CD4-positive, CD25-positive, alpha-beta regulatory T cell (primary cell): ENCODE results near the gene EPB41. TPM values are rescaled to one million over a fixed set of nuclear protein-coding genes. Genes with fewer than 3 reads are reported as not detected.
"Not testable (repeated sequence)": the region's sequence is repeated elsewhere in the genome, so short reads cannot be mapped to it uniquely, and the experiment has no call there.

Experiments
- ATAC-seq, 2 donors: fragments of 150-1000 bp; cut with Tn5 transposase; one replicate each; pipeline ENCODE4 v1.10.0; 2021; ENCODE audit warnings: low read depth in 2 of 2, moderate number of reproducible peaks in 2 of 2, moderate library complexity in 1 of 2
- DNase-seq, 3 donors: peaks; one replicate each; pipeline versions ENCODE4 v3.0.0 to v3.0.0-alpha.2; 2012 to 2022; ENCODE audit warnings: mixed read lengths in 1 of 3
- H3K27ac ChIP-seq: one replicate; pipeline ENCODE4 v1.7.0; 2013; ENCODE audit warnings: mild to moderate bottlenecking, low read length; ENCODE audit not compliant: insufficient read depth, poor library complexity, severe bottlenecking
- H3K27me3 ChIP-seq: one replicate; pipeline ENCODE4 v1.7.0; 2013; ENCODE audit warnings: low read length; ENCODE audit not compliant: control insufficient read depth, insufficient read depth
- H3K36me3 ChIP-seq: one replicate; pipeline ENCODE4 v1.7.0; 2013; ENCODE audit warnings: mild to moderate bottlenecking, low read length, moderate library complexity; ENCODE audit not compliant: control insufficient read depth, insufficient read depth
- H3K4me1 ChIP-seq: 2 replicates; pipeline ENCODE4 v1.7.0; 2013; ENCODE audit warnings: mild to moderate bottlenecking, low read length; ENCODE audit not compliant: insufficient read depth, control insufficient read depth, poor library complexity, severe bottlenecking
- H3K4me3 ChIP-seq: one replicate; pipeline ENCODE4 v1.7.0; 2013; ENCODE audit warnings: low read depth, mild to moderate bottlenecking, low read length, moderate library complexity
- H3K9me3 ChIP-seq, 2 experiments: 1 replicate in 1 of 2; 2 replicates in 1 of 2; pipeline ENCODE4 v1.7.0; 2013; ENCODE audit warnings: low read length in 2 of 2, mild to moderate bottlenecking in 1 of 2, moderate library complexity in 1 of 2; ENCODE audit not compliant: control insufficient read depth in 2 of 2
- H3K27ac Mint-ChIP-seq, 3 donors: one replicate each; pipeline ENCODE4 v1.8.0; 2020 to 2022; ENCODE audit warnings: mild to moderate bottlenecking in 3 of 3, mixed read lengths in 3 of 3, moderate library complexity in 2 of 3
- H3K27me3 Mint-ChIP-seq: one replicate; pipeline ENCODE4 v1.8.0; 2022; ENCODE audit warnings: mild to moderate bottlenecking, mixed read lengths
- H3K36me3 Mint-ChIP-seq: one replicate; pipeline ENCODE4 v1.8.0; 2020; ENCODE audit warnings: mixed read lengths
- H3K4me1 Mint-ChIP-seq, 4 donors: one replicate each; pipeline ENCODE4 v1.8.0; 2020 to 2022; ENCODE audit warnings: mixed read lengths in 4 of 4, mild to moderate bottlenecking in 1 of 4
- H3K4me3 Mint-ChIP-seq, 4 donors: one replicate each; pipeline ENCODE4 v1.8.0; 2020 to 2022; ENCODE audit warnings: mild to moderate bottlenecking in 4 of 4, mixed read lengths in 4 of 4, moderate library complexity in 3 of 4
- H3K9me3 Mint-ChIP-seq, 7 donors: one replicate each; pipeline ENCODE4 v1.8.0; 2020 to 2022; ENCODE audit warnings: mixed read lengths in 7 of 7, mild to moderate bottlenecking in 3 of 7, moderate library complexity in 2 of 7
- polyA plus RNA-seq, 4 donors: library from polyadenylated mRNA; unstranded; fragments of 300-500 nt; fragmentation: Illumina TruSeq; gene quantifications; one replicate each; pipeline ENCODE4 v1.2.3, GENCODE V29; 2021
- total RNA-seq: library from RNA; stranded (reverse); gene quantifications from one replicate; pipeline ENCODE4 v1.2.3, GENCODE V29; 2022

EPB41 gene
- total and polyA plus RNA-seq, 5 donors from 2014 or later, result 118 to 309 (median 161) TPM

GRCh38 chr1:29150346-29150745 is 236.0 kb downstream of the EPB41 start:
- not testable (repeated sequence) for H3K27ac Mint-ChIP-seq, H3K27ac ChIP-seq, DNase-seq, H3K27me3 Mint-ChIP-seq, ATAC-seq, H3K9me3 Mint-ChIP-seq, H3K4me3 ChIP-seq, H3K4me1 Mint-ChIP-seq, H3K4me3 Mint-ChIP-seq, H3K9me3 ChIP-seq, H3K27me3 ChIP-seq, H3K4me1 ChIP-seq
- H3K36me3 ChIP-seq, result peaks cover 89% of the 10 kb centered on the region
- peaks cover 71% of the 10 kb centered on the region for H3K36me3 Mint-ChIP-seq

- Mint-ChIP-seq H3K4me1 (peaks cover 0 to 9% (median 2%) of the 10 kb centered on the region in 4 donors), H3K27ac (no peak overlapping the region), H3K36me3 (peaks cover 66% of the 10 kb centered on the region), H3K4me3 (no peak overlapping the region), H3K27me3 (no peaks in the 10 kb centered on the region), H3K9me3 (no peaks in the 10 kb centered on the region)
- Histone ChIP-seq H3K27ac (no peak overlapping the region), H3K4me1 (no peaks in the 10 kb centered on the region), H3K27me3 (no peaks in the 10 kb centered on the region), H3K4me3 (no peak overlapping the region), H3K9me3 (no peaks in the 10 kb centered on the region), H3K36me3 (peaks cover 97% of the 10 kb centered on the region)
- ATAC-seq (no peak), DNase-seq (no peak)
Observed at GRCh38 chr1:29152046-29152805, 237.9 kb downstream of the EPB41 start.

- Histone ChIP-seq H3K27me3 (no peaks in the 10 kb centered on the region), H3K36me3 (peaks cover 87% of the 10 kb centered on the region), H3K27ac (no peak overlapping the region), H3K9me3 (no peaks in the 10 kb centered on the region), H3K4me1 (peaks cover 5% of the 10 kb centered on the region), H3K4me3 (no peak overlapping the region)
- no peaks in the 10 kb centered on the region for H3K27me3 Mint-ChIP-seq
- H3K27ac Mint-ChIP-seq, result no peak overlapping the region
- H3K9me3 Mint-ChIP-seq, result no peaks in the 10 kb centered on the region
- peaks cover 44% of the 10 kb centered on the region for H3K36me3 Mint-ChIP-seq
- H3K4me1 Mint-ChIP-seq, result peaks cover 8 to 16% (median 11%) of the 10 kb centered on the region in 4 donors
- no peak overlapping the region for H3K4me3 Mint-ChIP-seq
- ATAC-seq (no peak), DNase-seq (no peak)
Observed at GRCh38 chr1:29156543-29157268, 242.3 kb downstream of the EPB41 start.

GRCh38 chr1:29157269-29157601 is 242.9 kb downstream of the EPB41 start:
- Mint-ChIP-seq H3K4me1 (peaks cover 8 to 21% (median 14%) of the 10 kb centered on the region in 4 donors), H3K4me3 (no peak overlapping the region), H3K27ac (no peak overlapping the region), H3K36me3 (peaks cover 39% of the 10 kb centered on the region), H3K27me3 (no peaks in the 10 kb centered on the region), H3K9me3 (no peaks in the 10 kb centered on the region)
- Histone ChIP-seq H3K4me3 (no peak overlapping the region), H3K36me3 (peaks cover 82% of the 10 kb centered on the region), H3K4me1 (peaks cover 11% of the 10 kb centered on the region), H3K27ac (no peak overlapping the region), H3K27me3 (no peaks in the 10 kb centered on the region), H3K9me3 (no peaks in the 10 kb centered on the region)
- DNase-seq, result no peak
- ATAC-seq, result no peak

- Histone ChIP-seq H3K27ac (no peak overlapping the region), H3K9me3 (no peaks in the 10 kb centered on the region), H3K27me3 (no peaks in the 10 kb centered on the region), H3K4me3 (no peak overlapping the region), H3K4me1 (peaks cover 25% of the 10 kb centered on the region), H3K36me3 (peaks cover 76% of the 10 kb centered on the region)
- no peak for DNase-seq
- Mint-ChIP-seq H3K9me3 (no peaks in the 10 kb centered on the region), H3K27me3 (no peaks in the 10 kb centered on the region), H3K36me3 (peaks cover 33% of the 10 kb centered on the region), H3K27ac (no peak overlapping the region), H3K4me1 (peaks cover 21 to 39% (median 28%) of the 10 kb centered on the region in 4 donors), H3K4me3 (no peak overlapping the region)
- ATAC-seq, result no peak
Observed at GRCh38 chr1:29159773-29160172, 245.4 kb downstream of the EPB41 start.

- DNase-seq (peak in 1 of 3 donors; percentile 32), ATAC-seq (no peak)
- no peak overlapping the region for H3K4me3 Mint-ChIP-seq
- Histone ChIP-seq H3K27ac (no peak overlapping the region), H3K9me3 (no peaks in the 10 kb centered on the region), H3K36me3 (peaks cover 75% of the 10 kb centered on the region), H3K4me1 (peaks cover 25% of the 10 kb centered on the region), H3K4me3 (no peak overlapping the region), H3K27me3 (no peaks in the 10 kb centered on the region)
- no peaks in the 10 kb centered on the region for H3K9me3 Mint-ChIP-seq
- H3K27me3 Mint-ChIP-seq, result no peaks in the 10 kb centered on the region
- peaks cover 29% of the 10 kb centered on the region for H3K36me3 Mint-ChIP-seq
- H3K27ac Mint-ChIP-seq, result peak overlapping the region in 2 of 3 donors; percentile 36 to 54
- peaks cover 24 to 57% (median 34%) of the 10 kb centered on the region in 4 donors for H3K4me1 Mint-ChIP-seq
Observed at GRCh38 chr1:29162025-29162424, 247.7 kb downstream of the EPB41 start.

- no peak for DNase-seq
- ATAC-seq, result no peak
- H3K36me3 Mint-ChIP-seq, result peaks cover 28% of the 10 kb centered on the region
- Histone ChIP-seq H3K27me3 (no peaks in the 10 kb centered on the region), H3K4me3 (no peak overlapping the region), H3K36me3 (peaks cover 71% of the 10 kb centered on the region), H3K9me3 (no peaks in the 10 kb centered on the region), H3K4me1 (peaks cover 25% of the 10 kb centered on the region), H3K27ac (no peak overlapping the region)
- peaks cover 24 to 60% (median 35%) of the 10 kb centered on the region in 4 donors for H3K4me1 Mint-ChIP-seq
- H3K27me3 Mint-ChIP-seq, result no peaks in the 10 kb centered on the region
- H3K27ac Mint-ChIP-seq, result peak overlapping the region in 1 of 3 donors; percentile 54
- no peaks in the 10 kb centered on the region for H3K9me3 Mint-ChIP-seq
- no peak overlapping the region for H3K4me3 Mint-ChIP-seq
Observed at GRCh38 chr1:29162476-29163138, 248.2 kb downstream of the EPB41 start.
